ENCODE measurements around the gene SLAMF1.
A peak's percentile ranks its signal among the peaks of the same experiment; 100 is the strongest.

Gene SLAMF1

DNA sequence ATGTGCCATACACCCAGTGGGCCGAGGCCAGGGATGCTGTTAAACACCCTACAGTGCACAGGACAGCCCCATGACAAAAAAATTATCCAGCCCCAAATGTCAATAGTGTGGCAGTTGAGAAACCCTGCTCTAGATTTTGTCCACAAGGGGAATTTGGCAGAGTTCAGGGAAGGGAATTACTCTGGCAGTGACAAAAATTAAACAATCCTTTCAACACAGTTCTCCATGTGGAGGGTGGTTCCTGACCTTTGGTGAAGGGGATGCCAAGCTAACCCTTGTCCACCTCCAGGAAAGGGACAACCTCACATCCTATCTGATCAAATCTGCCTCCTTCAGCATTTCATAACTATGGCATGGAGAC, 39.2 kb downstream of the SLAMF1 start:
- DNase-seq (ENCODE audit: low spot score), result no peak
- CTCF ChIA-PET, result interaction anchor here (1.1 to 1.4 kb wide), 2 partner anchors 68 to 179 kb away, joined by 3 to 9 read pairs; no protein-coding TSS in a partner anchor
- TF ChIP-seq, protein P1, sequence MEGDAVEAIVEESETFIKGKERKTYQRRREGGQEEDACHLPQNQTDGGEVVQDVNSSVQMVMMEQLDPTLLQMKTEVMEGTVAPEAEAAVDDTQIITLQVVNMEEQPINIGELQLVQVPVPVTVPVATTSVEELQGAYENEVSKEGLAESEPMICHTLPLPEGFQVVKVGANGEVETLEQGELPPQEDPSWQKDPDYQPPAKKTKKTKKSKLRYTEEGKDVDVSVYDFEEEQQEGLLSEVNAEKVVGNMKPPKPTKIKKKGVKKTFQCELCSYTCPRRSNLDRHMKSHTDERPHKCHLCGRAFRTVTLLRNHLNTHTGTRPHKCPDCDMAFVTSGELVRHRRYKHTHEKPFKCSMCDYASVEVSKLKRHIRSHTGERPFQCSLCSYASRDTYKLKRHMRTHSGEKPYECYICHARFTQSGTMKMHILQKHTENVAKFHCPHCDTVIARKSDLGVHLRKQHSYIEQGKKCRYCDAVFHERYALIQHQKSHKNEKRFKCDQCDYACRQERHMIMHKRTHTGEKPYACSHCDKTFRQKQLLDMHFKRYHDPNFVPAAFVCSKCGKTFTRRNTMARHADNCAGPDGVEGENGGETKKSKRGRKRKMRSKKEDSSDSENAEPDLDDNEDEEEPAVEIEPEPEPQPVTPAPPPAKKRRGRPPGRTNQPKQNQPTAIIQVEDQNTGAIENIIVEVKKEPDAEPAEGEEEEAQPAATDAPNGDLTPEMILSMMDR (conservative IDR thresholded peaks at IDR 0.05; ENCODE audit: low read depth), result no peak
- POLR2A ChIA-PET (ENCODE audit: low non-redundant PET), result no interaction called here
- H3K27ac ChIP-seq, result no peak overlapping the region

DNA sequence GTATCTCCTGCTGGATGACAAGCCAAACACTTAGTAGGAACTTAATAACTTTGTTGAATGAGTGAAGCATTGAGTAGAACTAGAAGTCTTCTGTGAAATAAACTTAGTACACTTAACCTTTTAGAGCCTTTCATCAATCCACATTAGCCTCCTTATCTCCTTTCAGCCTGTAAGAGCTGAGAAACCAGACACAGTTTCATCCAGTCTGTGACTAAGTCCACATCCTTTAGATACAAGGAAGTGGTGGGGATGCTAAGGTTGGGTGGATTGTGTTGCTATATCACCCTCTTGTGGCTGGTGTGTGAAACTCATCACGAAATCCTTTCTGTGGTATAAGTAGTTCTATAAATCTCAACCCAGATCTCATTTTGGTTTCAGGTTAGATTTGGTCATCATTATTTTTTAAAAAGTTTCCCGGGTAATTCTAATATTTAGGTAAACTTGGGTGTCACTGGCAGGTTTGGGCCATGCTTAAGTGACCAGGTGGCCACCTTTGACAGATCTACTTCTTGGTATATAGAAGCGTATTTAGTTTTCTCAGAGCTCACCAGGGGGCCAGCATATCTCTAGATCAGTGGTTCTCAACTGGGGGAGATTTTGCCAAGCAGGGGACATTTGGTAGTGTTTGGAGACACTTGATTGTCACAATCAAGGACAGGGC, 39.7 kb downstream of the SLAMF1 start:
- CTCF ChIA-PET, result interaction anchor here (1.0 to 1.4 kb wide), 3 partner anchors 68 to 179 kb away, joined by 3 to 9 read pairs (median 3); no protein-coding TSS in a partner anchor

DNA sequence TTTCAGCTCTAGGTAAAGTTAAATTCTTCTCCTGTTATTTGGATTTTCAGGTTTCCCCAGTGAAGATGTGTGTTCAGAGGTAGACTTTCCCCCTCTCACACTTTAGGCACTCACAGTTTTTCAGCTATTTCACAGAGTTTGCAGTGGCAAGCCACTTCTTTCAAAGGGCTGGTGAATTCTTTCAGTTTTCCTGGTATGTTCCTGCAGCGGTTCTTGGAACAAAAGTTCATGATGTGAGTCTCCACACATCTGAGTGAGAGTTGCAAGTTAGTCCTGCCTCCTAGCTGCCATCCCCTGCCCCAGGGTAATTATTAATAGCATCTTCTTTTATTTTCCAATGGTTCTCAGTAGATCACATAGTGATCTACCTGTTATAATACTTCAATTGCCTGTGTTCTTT, 40.2 kb downstream of the SLAMF1 start:
- DNase-seq (ENCODE audit: low spot score), result no peak
- ChIA-PET CTCF (interaction anchor here (1.0 to 1.4 kb wide), 3 partner anchors 69 to 178 kb away, joined by 3 to 9 read pairs (median 3); no protein-coding TSS in a partner anchor), POLR2A (ENCODE audit: low non-redundant PET) (no interaction called here)
- TF ChIP-seq, protein P1 (conservative IDR thresholded peaks at IDR 0.05; ENCODE audit: low read depth), result no peak
- no peak overlapping the region for H3K27ac ChIP-seq

More for the DNA sequence above, 39.7 kb downstream of the SLAMF1 start:
- TF ChIP-seq, protein P1 (conservative IDR thresholded peaks at IDR 0.05; ENCODE audit: low read depth), result peak; percentile 60
- peak; percentile 72 for DNase-seq (ENCODE audit: low spot score)
- H3K27ac ChIP-seq, result no peak overlapping the region
- POLR2A ChIA-PET (ENCODE audit: low non-redundant PET), result no interaction called here

- POLR2A ChIA-PET (ENCODE audit: low non-redundant PET), result no interaction called here
- no peak for DNase-seq (ENCODE audit: low spot score)
- TF ChIP-seq, protein P1 (conservative IDR thresholded peaks at IDR 0.05; ENCODE audit: low read depth), result no peak
- CTCF ChIA-PET, result interaction anchor here (1.0 kb wide), 1 partner anchor 175 kb away, joined by 3 read pairs; no protein-coding TSS in a partner anchor
- H3K27ac ChIP-seq, result no peak overlapping the region
Observed at GRCh38 chr1:160605792-160606479, 40.9 kb downstream of the SLAMF1 start.

- POLR2A ChIA-PET (ENCODE audit: low non-redundant PET), result no interaction called here
- no peak for DNase-seq (ENCODE audit: low spot score)
- TF ChIP-seq, protein P1 (conservative IDR thresholded peaks at IDR 0.05; ENCODE audit: low read depth), result no peak
- no peak overlapping the region for H3K27ac ChIP-seq
- CTCF ChIA-PET, result no interaction called here
Observed at GRCh38 chr1:160605205-160605604, 41.6 kb downstream of the SLAMF1 start.

DNA sequence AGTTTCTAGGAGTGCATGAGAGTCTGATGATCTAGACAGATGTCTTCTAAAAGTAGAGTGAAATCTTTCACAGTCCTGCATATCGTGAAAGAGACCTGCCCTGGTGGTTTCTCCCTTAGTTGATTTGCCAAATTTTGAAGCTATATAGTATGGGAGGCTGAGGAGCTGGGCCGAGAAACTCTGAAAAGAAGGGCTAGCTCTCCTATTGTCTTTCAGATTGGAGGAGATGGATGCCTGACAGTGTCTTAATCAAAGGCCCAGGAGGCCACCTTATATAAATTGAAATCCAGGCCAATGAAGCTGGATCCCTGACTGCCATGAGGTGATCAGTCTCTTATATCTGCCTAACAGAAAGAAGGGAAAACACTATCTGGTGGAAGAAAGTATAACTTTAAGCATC, 49.1 kb downstream of the SLAMF1 start:
- DNase-seq (ENCODE audit: low spot score), result no peak
- ChIA-PET CTCF (interaction anchor here (1.2 kb wide), 1 partner anchor 21 kb away, joined by 4 read pairs; no protein-coding TSS in a partner anchor), POLR2A (ENCODE audit: low non-redundant PET) (no interaction called here)
- no peak overlapping the region for H3K27ac ChIP-seq
- TF ChIP-seq, protein P1 (conservative IDR thresholded peaks at IDR 0.05; ENCODE audit: low read depth), result no peak

Measured in RWPE1 (cell line).